Esophagus muscularis mucosa (tissue), 4 donors: ENCODE results near the gene PCDH20. TPM values are rescaled to one million over a fixed set of nuclear protein-coding genes. Genes with fewer than 3 reads are reported as not detected.

ENCODE experiments used
- DNase-seq: peaks from one replicate; pipeline ENCODE4 v3.0.0-alpha.2; 2017; ENCODE audit errors: extremely low spot score
- H3K27ac ChIP-seq, 4 donors: fragments of 200-600 bp; sonication (generic); replicated peaks in 1 of 4; 1 replicate in 3 of 4; 2 replicates in 1 of 4; pipeline ENCODE4 v1.5.1; 2016 to 2019; ENCODE audit warnings: mild to moderate bottlenecking in 1 of 4
- H3K27me3 ChIP-seq, 4 donors: fragments of 200-600 bp; sonication (generic); one replicate each; pipeline versions ENCODE4 v1.5.1 to v1.6.0; 2016 to 2019
- H3K36me3 ChIP-seq, 4 donors: fragments of 200-600 bp; sonication (generic); one replicate each; pipeline ENCODE4 v1.5.1; 2016 to 2019
- H3K4me1 ChIP-seq, 4 donors: fragments of 200-600 bp; sonication (generic); one replicate each; pipeline ENCODE4 v1.5.1; 2016 to 2019
- H3K4me3 ChIP-seq, 4 donors: fragments of 200-600 bp; sonication (generic); 1 replicate in 2 of 4; 2 replicates in 2 of 4; pipeline ENCODE4 v1.5.1; 2016 to 2019; ENCODE audit warnings: mild to moderate bottlenecking in 4 of 4, moderate library complexity in 1 of 4
- H3K9me3 ChIP-seq, 4 donors: fragments of 200-600 bp; sonication (generic); 1 replicate in 3 of 4; 2 replicates in 1 of 4; pipeline ENCODE4 v1.5.1; 2016 to 2019
- EP300 ChIP-seq: sonication (generic); formaldehyde crosslinking; IDR thresholded peaks from one replicate; pipeline ENCODE4 v1.6.1; 2017; ENCODE audit warnings: antibody characterized with exemption
- POLR2A ChIP-seq: fragments of 450-650 bp; IDR thresholded peaks from one replicate; pipeline ENCODE4 v1.6.1; 2017; ENCODE audit warnings: antibody characterized with exemption, moderate library complexity, mild to moderate bottlenecking, low read depth
- POLR2AphosphoS5 ChIP-seq, 2 donors: sonication (generic); formaldehyde crosslinking; IDR thresholded peaks; one replicate each; pipeline ENCODE4 v1.6.1; 2017; ENCODE audit warnings: antibody characterized with exemption in 2 of 2
- WGBS: methylation state at CpG from one replicate; pipeline ENCODE4 v1.1.5; 2018; 5-methylcytosine and 5-hydroxymethylcytosine counted together
- intact Hi-C: fragments of 100-400 bp; cut with DNase I; formaldehyde crosslinking; loops from one replicate; pipeline ENCODE4 v1.15.1; 2023
- total RNA-seq, 4 donors: library from RNA; depleted of rRNA; stranded (reverse); fragments of >200 nt; gene quantifications; one replicate each; pipeline versions ENCODE4 v1.1.0 to v1.2.1, GENCODE V29; 2016
- TF ChIP-seq, protein P1 (sequence below), 3 experiments: fragments of 200-600 bp in 2 of 3; fragments of 450-650 bp in 1 of 3; sonication (generic) in 2 of 3; IDR thresholded peaks; one replicate each; pipeline ENCODE4 v1.5.1; 2017 to 2019; ENCODE audit warnings: antibody characterized with exemption in 3 of 3, mild to moderate bottlenecking in 2 of 3, moderate library complexity in 1 of 3

The PCDH20 gene
- total RNA-seq, 4 donors from 2014 or later: 10.4 to 31.3 (median 14.7) TPM

DNA sequence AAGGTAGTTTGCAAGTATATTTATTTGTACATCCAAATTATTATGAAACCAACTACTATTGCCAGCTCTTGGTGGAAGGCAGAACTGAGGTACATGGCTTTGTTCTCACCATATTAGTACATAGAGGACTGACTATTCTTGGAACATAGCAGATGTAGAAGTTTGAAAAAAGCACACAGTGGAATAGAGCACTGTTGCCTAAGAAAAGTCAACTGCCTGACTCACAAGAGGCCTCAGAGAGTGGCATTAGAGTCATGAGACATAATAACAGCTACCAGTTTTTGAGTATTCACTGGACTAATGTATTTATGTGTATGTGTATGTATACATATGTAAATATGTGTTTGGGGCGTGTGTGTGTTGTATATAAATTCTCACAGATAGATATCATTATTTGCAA is 8.3 kb upstream of the PCDH20 start:
- DNase-seq: no peak
- Histone ChIP-seq H3K27ac (no peak overlapping the region), H3K27me3 (no peaks in the 10 kb centered on the region), H3K4me1 (no peaks in the 10 kb centered on the region), H3K36me3 (no peaks in the 10 kb centered on the region), H3K9me3 (no peaks in the 10 kb centered on the region), H3K4me3 (no peak overlapping the region)
- WGBS: 91% methylated on average over 1 of the region's 1 CpG
- intact Hi-C loops: no loop called here
- TF ChIP-seq POLR2A (no peak), EP300 (no peak)
- TF ChIP-seq, protein P1, sequence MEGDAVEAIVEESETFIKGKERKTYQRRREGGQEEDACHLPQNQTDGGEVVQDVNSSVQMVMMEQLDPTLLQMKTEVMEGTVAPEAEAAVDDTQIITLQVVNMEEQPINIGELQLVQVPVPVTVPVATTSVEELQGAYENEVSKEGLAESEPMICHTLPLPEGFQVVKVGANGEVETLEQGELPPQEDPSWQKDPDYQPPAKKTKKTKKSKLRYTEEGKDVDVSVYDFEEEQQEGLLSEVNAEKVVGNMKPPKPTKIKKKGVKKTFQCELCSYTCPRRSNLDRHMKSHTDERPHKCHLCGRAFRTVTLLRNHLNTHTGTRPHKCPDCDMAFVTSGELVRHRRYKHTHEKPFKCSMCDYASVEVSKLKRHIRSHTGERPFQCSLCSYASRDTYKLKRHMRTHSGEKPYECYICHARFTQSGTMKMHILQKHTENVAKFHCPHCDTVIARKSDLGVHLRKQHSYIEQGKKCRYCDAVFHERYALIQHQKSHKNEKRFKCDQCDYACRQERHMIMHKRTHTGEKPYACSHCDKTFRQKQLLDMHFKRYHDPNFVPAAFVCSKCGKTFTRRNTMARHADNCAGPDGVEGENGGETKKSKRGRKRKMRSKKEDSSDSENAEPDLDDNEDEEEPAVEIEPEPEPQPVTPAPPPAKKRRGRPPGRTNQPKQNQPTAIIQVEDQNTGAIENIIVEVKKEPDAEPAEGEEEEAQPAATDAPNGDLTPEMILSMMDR (IDR thresholded peaks at IDR 0.05): no peak

DNA sequence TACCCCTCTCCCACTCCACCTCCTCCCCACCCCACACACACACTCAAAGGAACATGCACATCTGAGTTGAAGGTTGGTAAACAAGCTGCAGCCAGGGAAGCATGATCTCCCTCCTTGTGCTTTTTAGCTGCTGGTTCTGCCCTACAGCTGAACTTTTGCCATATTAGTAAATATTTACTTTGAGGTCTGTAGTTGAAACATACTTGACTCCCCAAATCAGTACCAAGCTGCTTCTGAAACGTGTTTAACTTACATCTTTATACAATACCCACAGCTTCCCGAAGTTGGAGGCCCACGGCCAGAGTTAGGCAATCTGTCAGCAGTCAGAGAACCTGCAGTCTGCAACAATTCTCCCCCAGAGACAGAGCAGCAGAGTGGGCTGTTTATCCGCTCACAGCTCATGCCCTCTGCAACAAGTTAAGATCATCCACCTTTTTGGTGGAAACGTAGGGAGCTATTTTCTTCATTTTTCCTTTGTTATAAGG is 1.5 kb upstream of the PCDH20 start:
- WGBS: 32% methylated on average over 5 of the region's 5 CpGs
- peaks cover 0 to 30% (median 0%) of the 10 kb centered on the region in 4 donors for H3K27me3 ChIP-seq
- no peaks in the 10 kb centered on the region for H3K36me3 ChIP-seq
- no peak overlapping the region for H3K27ac ChIP-seq
- DNase-seq: no peak
- no peak overlapping the region for H3K4me3 ChIP-seq
- intact Hi-C loops: loop anchor here (10.0 kb wide), 2 partner anchors 292 to 762 kb away; no protein-coding TSS in a partner anchor
- H3K9me3 ChIP-seq: no peaks in the 10 kb centered on the region
- TF ChIP-seq EP300 (no peak), POLR2AphosphoS5 (IDR thresholded peaks at IDR 0.05) (no peak), POLR2A (no peak)
- TF ChIP-seq, protein P1 (IDR thresholded peaks at IDR 0.05): no peak
- peaks cover 9 to 33% (median 24%) of the 10 kb centered on the region in 4 donors for H3K4me1 ChIP-seq

DNA sequence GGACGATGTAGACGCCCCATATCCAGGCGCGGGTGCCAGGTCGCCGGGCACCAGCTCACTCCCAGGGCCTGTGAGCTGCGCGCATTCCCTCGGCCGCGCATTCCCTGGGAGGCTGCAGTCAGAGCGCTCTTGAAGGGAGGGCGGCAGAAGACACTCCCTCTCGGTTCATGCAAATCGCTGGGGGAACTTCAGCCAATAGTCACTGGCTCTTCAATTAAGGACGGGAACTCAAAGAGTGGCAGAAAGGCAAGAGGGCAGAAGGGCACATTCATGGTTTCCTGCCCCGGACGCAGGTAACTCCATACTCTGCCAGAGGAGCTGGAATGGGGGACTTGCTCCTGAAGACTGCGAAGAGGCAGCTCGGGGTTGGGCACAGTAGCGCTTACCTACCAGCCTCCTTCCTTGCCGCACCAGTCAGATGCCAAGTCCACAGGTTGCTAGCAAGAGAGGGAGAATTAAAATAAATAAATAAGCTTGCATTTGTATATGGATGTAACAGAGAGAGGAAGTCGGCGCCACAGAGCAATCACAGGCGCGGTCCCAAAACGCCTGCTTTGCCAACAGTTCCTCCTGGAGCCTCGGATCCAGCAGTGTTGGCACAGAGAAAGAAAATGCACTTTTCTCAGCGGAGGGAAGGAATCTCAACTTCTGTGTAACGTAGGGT is 459 bp downstream of the PCDH20 start:
- Histone ChIP-seq H3K4me3 (peak overlapping the region; percentile 52 to 55 (median 53)), H3K9me3 (no peaks in the 10 kb centered on the region), H3K27me3 (peaks cover 0 to 36% (median 0%) of the 10 kb centered on the region in 4 donors), H3K36me3 (no peaks in the 10 kb centered on the region), H3K27ac (peak overlapping the region; percentile 23 to 54 (median 37)), H3K4me1 (peaks cover 9 to 33% (median 24%) of the 10 kb centered on the region in 4 donors)
- WGBS: 2% methylated on average over 26 of the region's 30 CpGs
- DNase-seq: no peak
- intact Hi-C loops: loop anchor here (10.0 kb wide), 2 partner anchors 290 to 760 kb away; no protein-coding TSS in a partner anchor
- peak; percentile 35 to 74 for TF ChIP-seq POLR2AphosphoS5 (IDR thresholded peaks at IDR 0.05)
- TF ChIP-seq POLR2A: no peak

DNA sequence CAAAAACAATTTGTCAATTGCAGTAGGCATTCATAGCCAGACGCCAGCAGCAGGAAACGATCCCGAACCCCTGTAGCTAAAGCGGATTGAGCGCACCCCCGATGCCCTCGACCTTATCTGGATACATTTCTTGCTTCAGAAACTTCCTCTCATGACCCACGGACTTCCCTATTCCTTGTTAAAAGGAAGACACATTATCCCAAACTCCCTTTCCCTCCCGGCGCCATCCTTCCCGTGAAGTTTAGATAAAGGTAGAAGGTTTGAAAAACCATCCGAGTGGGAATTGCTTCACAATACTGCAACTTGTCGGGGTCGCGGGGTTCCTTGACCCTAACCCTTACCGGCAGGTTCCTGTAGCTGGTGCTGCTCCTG is 977 bp downstream of the PCDH20 start:
- intact Hi-C loops: loop anchor here (10.0 kb wide), 2 partner anchors 290 to 760 kb away; no protein-coding TSS in a partner anchor
- no peaks in the 10 kb centered on the region for H3K36me3 ChIP-seq
- H3K4me3 ChIP-seq: peak overlapping the region; percentile 52 to 55 (median 53)
- peaks cover 9 to 33% (median 24%) of the 10 kb centered on the region in 4 donors for H3K4me1 ChIP-seq
- no peak for DNase-seq
- WGBS: 0% methylated on average over 12 of the region's 16 CpGs
- H3K9me3 ChIP-seq: no peaks in the 10 kb centered on the region
- H3K27me3 ChIP-seq: peaks cover 0 to 36% (median 0%) of the 10 kb centered on the region in 4 donors
- H3K27ac ChIP-seq: peak overlapping the region; percentile 23 to 54 (median 37)
- TF ChIP-seq, protein P1 (IDR thresholded peaks at IDR 0.05): no peak
- TF ChIP-seq POLR2A: no peak
- TF ChIP-seq POLR2AphosphoS5 (IDR thresholded peaks at IDR 0.05): no peak
- TF ChIP-seq EP300: no peak

DNA sequence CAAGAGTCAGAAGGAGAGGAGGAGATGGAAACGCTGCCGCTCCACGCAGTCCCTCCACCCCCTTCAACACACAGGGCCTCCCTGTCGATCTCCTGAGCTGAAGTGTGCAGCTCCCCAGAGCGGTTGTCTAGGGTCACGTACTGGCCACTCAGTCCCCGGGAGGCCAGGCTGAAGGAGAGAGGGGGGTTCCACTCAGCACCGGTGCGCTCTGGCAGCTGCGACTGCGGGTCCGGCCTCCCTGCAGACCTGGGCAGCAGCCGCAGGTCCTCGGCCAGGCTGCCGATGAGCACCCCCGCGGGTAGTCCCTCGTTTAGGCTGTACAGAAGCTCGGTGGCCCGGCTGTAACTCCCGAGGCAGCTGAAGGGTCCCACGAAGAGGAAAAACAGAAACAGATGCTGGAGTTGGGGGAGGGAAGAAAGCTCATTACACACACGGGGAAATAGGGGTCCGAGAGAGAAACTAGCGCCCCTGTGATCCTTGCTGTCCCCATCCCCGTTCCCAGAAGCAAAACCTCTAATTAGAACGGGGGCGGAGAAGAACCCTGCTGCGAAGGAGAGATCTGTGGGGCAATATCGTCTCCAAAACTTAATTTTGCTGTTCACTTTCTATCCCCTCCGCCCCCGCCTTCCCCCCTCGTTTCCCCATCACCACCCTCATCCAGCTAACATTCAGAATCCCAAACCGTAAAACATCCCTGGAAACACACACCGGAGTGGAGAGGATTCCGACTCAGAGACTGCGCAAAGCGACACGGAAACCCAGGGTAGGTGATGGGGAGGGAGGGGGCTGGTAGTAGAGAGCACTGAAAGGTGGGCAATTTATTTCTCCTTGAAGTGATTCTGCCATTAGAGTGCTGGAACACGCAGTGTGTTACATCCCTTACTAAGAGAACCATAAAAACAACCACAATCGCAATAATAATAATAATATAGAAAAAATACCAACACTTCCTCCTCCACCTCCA is 1.8 kb downstream of the PCDH20 start:
- H3K27ac ChIP-seq: no peak overlapping the region
- no peaks in the 10 kb centered on the region for H3K36me3 ChIP-seq
- no peak for DNase-seq
- intact Hi-C loops: loop anchor here (10.0 kb wide), 2 partner anchors 289 to 759 kb away; no protein-coding TSS in a partner anchor
- peaks cover 9 to 33% (median 24%) of the 10 kb centered on the region in 4 donors for H3K4me1 ChIP-seq
- H3K4me3 ChIP-seq: peak overlapping the region; percentile 52 to 55 (median 53)
- H3K9me3 ChIP-seq: no peaks in the 10 kb centered on the region
- TF ChIP-seq, protein P1 (IDR thresholded peaks at IDR 0.05): no peak
- TF ChIP-seq POLR2A: no peak
- TF ChIP-seq POLR2AphosphoS5 (IDR thresholded peaks at IDR 0.05): no peak
- no peak for TF ChIP-seq EP300
- H3K27me3 ChIP-seq: peaks cover 0 to 36% (median 0%) of the 10 kb centered on the region in 4 donors
- WGBS: 5% methylated on average over 40 of the region's 41 CpGs
